OCI-LY1 (cell line): ENCODE data around the gene CLDN15.
"Not testable (repeated sequence)": the region's sequence is repeated elsewhere in the genome, so short reads cannot be mapped to it uniquely, and the experiment has no call there.

Source experiments
- H2AFZ ChIP-seq: fragments of 200-600 bp; sonication (generic), shearing (Covaris generic); 2 replicates; pipeline ENCODE4 v1.6.0; 2014; ENCODE audit warnings: antibody characterized with exemption, mild to moderate bottlenecking, low read length
- H3F3A ChIP-seq: fragments of 200-600 bp; sonication (generic), shearing (Covaris generic); 2 replicates; pipeline ENCODE4 v1.6.0; 2014; ENCODE audit warnings: mild to moderate bottlenecking, antibody characterized with exemption, low read length, moderate library complexity; ENCODE audit not compliant: insufficient read depth
- H3K27ac ChIP-seq: fragments of 200-600 bp; sonication (generic); 2 replicates; pipeline ENCODE4 v1.5.1; 2014; ENCODE audit warnings: low read length, mixed run types, mild to moderate bottlenecking, low read depth; ENCODE audit not compliant: poor library complexity, severe bottlenecking
- H3K27me3 ChIP-seq: fragments of 200-600 bp; sonication (generic); 2 replicates; pipeline ENCODE4 v1.6.0; 2014; ENCODE audit warnings: antibody characterized with exemption, mild to moderate bottlenecking, low read length, moderate library complexity; ENCODE audit not compliant: insufficient read depth
- H3K36me3 ChIP-seq: fragments of 200-600 bp; sonication (generic); 2 replicates; pipeline ENCODE4 v1.6.1; 2014; ENCODE audit warnings: mild to moderate bottlenecking, antibody characterized with exemption, low read length, moderate library complexity, mixed read lengths; ENCODE audit not compliant: insufficient read depth
- H3K4me1 ChIP-seq: fragments of 200-600 bp; sonication (generic); 2 replicates; pipeline ENCODE4 v1.5.1; 2014; ENCODE audit warnings: mild to moderate bottlenecking, low read length, moderate library complexity; ENCODE audit not compliant: insufficient read depth, severe bottlenecking
- H3K4me2 ChIP-seq: fragments of 200-600 bp; sonication (generic), shearing (Covaris generic); 2 replicates; pipeline ENCODE4 v1.6.1; 2014; ENCODE audit warnings: low read length
- H3K4me3 ChIP-seq: fragments of 200-600 bp; sonication (generic); 2 replicates; pipeline ENCODE4 v1.5.1; 2014; ENCODE audit warnings: low read length, low read depth, mild to moderate bottlenecking, mixed read lengths; ENCODE audit not compliant: poor library complexity, severe bottlenecking
- H3K79me2 ChIP-seq: fragments of 200-600 bp; shearing (Covaris generic); 2 replicates; pipeline ENCODE4 v1.6.1; 2016; ENCODE audit warnings: mixed run types, low read length, mixed read lengths; ENCODE audit not compliant: insufficient read depth
- H3K9ac ChIP-seq: fragments of 200-600 bp; sonication (generic), shearing (Covaris generic); 2 replicates; pipeline ENCODE4 v1.6.1; 2014; ENCODE audit warnings: mild to moderate bottlenecking, low read length, mixed read lengths
- H3K9me2 ChIP-seq: fragments of 200-600 bp; sonication (generic), shearing (Covaris generic); 2 replicates; pipeline ENCODE4 v1.6.1; 2014; ENCODE audit warnings: low read depth, mild to moderate bottlenecking, low read length, mixed read lengths
- H3K9me3 ChIP-seq: fragments of 200-600 bp; shearing (Covaris generic); 2 replicates; pipeline ENCODE4 v1.6.1; 2014; ENCODE audit warnings: low read length, mixed read lengths
- H4K20me1 ChIP-seq: fragments of 200-600 bp; sonication (generic), shearing (Covaris generic); 2 replicates; pipeline ENCODE4 v1.6.0; 2016; ENCODE audit warnings: mild to moderate bottlenecking, low read length; ENCODE audit not compliant: insufficient read depth
- EZH2 ChIP-seq: fragments of 200-600 bp; sonication (generic), shearing (Covaris generic); IDR thresholded peaks from 2 replicates; pipeline ENCODE4 v1.8.0; 2017; ENCODE audit warnings: borderline replicate concordance, mixed run types, mild to moderate bottlenecking, antibody characterized with exemption, low read length, moderate library complexity, mixed read lengths
- TF ChIP-seq, protein P1 (sequence below): fragments of 200-600 bp; sonication (generic), shearing (Covaris generic); IDR thresholded peaks from 2 replicates; pipeline ENCODE4 v1.5.1; 2017; ENCODE audit warnings: mild to moderate bottlenecking, antibody characterized with exemption, low read length, moderate library complexity, mixed read lengths

The CLDN15 gene, protein sequence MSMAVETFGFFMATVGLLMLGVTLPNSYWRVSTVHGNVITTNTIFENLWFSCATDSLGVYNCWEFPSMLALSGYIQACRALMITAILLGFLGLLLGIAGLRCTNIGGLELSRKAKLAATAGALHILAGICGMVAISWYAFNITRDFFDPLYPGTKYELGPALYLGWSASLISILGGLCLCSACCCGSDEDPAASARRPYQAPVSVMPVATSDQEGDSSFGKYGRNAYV

DNA sequence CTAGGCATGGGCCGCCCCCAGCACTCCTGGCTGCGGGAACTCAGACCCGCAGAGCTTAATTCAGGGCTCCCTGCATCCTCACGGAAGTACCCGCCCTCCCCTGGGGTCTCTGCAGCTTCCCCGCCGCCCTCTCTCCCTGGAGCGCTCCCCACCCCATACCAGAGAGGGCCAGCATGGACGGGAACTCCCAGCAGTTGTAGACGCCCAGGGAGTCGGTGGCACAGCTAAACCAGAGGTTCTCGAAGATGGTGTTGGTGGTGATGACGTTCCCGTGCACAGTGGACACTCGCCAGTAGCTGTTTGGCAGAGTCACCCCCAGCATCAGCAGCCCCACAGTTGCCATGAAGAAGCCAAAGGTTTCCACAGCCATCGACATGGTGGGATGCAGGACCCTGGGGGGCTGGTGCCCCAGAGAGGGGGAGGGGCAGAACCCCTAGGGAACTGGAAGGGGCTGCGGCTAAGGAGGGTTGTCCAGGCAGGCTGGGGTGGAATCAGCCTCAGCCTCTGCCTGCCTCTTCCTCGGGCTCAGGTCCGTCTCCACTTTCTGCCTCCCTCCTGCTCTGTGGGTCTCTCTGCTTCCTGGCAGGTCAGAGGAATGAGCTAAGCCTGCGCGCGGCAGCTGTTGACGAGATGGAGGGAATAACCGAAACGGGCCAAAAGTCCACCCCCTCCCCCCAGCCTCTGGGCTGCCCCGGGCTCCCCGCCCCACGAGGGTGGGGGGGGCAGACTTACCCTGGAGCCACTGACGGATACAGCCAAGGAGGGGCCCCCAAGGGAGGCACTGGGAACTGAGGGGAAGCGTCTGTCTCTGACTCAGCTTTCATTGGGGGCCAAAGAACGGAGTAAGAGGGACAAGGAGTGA, at the start of gene CLDN15:
TSS of gene CLDN15 (minus strand) at position 597 of the 862 bp plus-strand sequence. CDS start at position 376, 221 bp downstream.
- H3F3A ChIP-seq: no peaks in the 10 kb centered on the region
- TF ChIP-seq, protein P1, sequence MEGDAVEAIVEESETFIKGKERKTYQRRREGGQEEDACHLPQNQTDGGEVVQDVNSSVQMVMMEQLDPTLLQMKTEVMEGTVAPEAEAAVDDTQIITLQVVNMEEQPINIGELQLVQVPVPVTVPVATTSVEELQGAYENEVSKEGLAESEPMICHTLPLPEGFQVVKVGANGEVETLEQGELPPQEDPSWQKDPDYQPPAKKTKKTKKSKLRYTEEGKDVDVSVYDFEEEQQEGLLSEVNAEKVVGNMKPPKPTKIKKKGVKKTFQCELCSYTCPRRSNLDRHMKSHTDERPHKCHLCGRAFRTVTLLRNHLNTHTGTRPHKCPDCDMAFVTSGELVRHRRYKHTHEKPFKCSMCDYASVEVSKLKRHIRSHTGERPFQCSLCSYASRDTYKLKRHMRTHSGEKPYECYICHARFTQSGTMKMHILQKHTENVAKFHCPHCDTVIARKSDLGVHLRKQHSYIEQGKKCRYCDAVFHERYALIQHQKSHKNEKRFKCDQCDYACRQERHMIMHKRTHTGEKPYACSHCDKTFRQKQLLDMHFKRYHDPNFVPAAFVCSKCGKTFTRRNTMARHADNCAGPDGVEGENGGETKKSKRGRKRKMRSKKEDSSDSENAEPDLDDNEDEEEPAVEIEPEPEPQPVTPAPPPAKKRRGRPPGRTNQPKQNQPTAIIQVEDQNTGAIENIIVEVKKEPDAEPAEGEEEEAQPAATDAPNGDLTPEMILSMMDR: no peak
- no peak for TF ChIP-seq EZH2
- H3K36me3 ChIP-seq: peaks cover 41% of the 10 kb centered on the region
- no peak within 1 kb of the TSS for H3K27ac ChIP-seq
- H3K9me2 ChIP-seq: no peaks in the 10 kb centered on the region
- H3K79me2 ChIP-seq: no peaks in the 10 kb centered on the region
- no peak within 1 kb of the TSS for H3K4me3 ChIP-seq
- no peaks in the 10 kb centered on the region for H3K4me1 ChIP-seq
- no peak within 1 kb of the TSS for H2AFZ ChIP-seq
- H3K9ac ChIP-seq: no peak within 1 kb of the TSS
- no peak within 1 kb of the TSS for H3K4me2 ChIP-seq
- no peaks in the 10 kb centered on the region for H3K9me3 ChIP-seq
- H4K20me1 ChIP-seq: no peaks in the 10 kb centered on the region
- H3K27me3 ChIP-seq: no peaks in the 10 kb centered on the region

DNA sequence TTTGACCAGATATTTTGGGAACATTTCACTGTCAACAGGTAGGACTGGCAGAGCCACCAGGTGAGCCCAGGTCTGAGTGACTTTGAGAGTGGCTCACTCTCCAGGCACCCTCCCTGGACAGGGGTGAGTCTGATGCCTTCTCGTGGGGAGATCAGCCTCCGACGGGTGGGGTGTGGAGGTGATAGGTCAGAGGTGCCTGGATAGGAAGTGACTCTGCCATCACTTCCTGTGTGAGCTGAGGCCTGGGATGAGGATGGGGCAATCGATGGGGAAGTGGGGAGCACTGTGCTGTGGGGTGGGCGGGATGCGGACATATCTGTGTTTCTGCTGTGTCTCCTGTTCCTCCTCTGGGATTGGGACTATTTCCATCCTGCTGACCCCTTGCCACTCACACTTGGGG, 49.4 kb upstream of the CLDN15 start:
- no peak overlapping the region for H3K4me2 ChIP-seq
- no peaks in the 10 kb centered on the region for H3K9me2 ChIP-seq
- no peak overlapping the region for H2AFZ ChIP-seq
- no peak overlapping the region for H3K9ac ChIP-seq
- H4K20me1 ChIP-seq: no peaks in the 10 kb centered on the region
- no peaks in the 10 kb centered on the region for H3F3A ChIP-seq
- H3K79me2 ChIP-seq: no peaks in the 10 kb centered on the region
- no peaks in the 10 kb centered on the region for H3K9me3 ChIP-seq
- no peak overlapping the region for H3K27ac ChIP-seq
- peaks cover 10% of the 10 kb centered on the region for H3K4me1 ChIP-seq
- no peaks in the 10 kb centered on the region for H3K27me3 ChIP-seq
- no peak for TF ChIP-seq EZH2
- TF ChIP-seq, protein P1: no peak
- H3K36me3 ChIP-seq: no peaks in the 10 kb centered on the region
- H3K4me3 ChIP-seq: no peak overlapping the region

DNA sequence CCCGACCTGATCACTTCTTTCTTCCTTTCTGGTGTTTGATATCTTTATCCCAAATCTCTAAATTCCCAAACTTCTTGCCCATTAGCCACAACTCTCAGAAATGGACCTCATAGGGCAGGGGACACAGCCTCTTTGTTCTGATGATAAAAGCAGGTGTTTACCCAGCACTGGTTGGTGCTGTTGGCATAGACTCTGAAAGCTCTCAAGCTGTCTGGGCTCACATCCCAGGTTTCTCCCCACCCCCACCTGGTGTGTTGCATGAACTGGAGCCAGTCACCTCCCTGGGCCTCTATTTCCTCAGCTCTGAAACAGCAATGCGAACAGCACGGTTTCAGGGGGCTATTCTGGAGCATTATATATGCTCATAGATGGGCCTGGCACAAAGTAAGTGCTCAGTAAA, 48.3 kb upstream of the CLDN15 start:
- not testable (repeated sequence) for H3K9me3 ChIP-seq, H3K9ac ChIP-seq, H3K4me2 ChIP-seq, H2AFZ ChIP-seq, H3K27ac ChIP-seq, H3K4me3 ChIP-seq, H3K4me1 ChIP-seq, H3K79me2 ChIP-seq, H3K27me3 ChIP-seq, H4K20me1 ChIP-seq, H3F3A ChIP-seq, H3K36me3 ChIP-seq, H3K9me2 ChIP-seq
